HEK293 (cell line): ENCODE data around the gene ACTR3.

Source experiments
- CTCF ChIA-PET: fragments of 350-600 bp; formaldehyde crosslinking; extraction: SDS; loops from one replicate; lab custom pipeline; 2021; ENCODE audit warnings: antibody characterized with exemption; lab: Yijun Ruan, JAX
- POLR2A ChIA-PET: fragments of 300-600 bp; formaldehyde crosslinking; extraction: SDS; loops from one replicate; lab custom pipeline; 2020; ENCODE audit warnings: antibody characterized with exemption, inconsistent platforms; lab: Yijun Ruan, JAX
- H3K27ac ChIP-seq: fragments of 200-500 bp; sonication (Bioruptor generic); 2 replicates; pipeline ENCODE4 v1.5.1; 2014; ENCODE audit warnings: low read depth, low read length, control low read depth, inconsistent platforms; ENCODE audit errors: extremely low read depth
- H3K36me3 ChIP-seq, 2 experiments: fragments of 200-500 bp in 1 of 2; sonication (Bioruptor generic) in 1 of 2; 1 replicate in 1 of 2; 2 replicates in 1 of 2; pipeline ENCODE4 v1.5.1; 2014 to 2017; ENCODE audit warnings: inconsistent platforms in 2 of 2, low read length in 2 of 2; ENCODE audit not compliant: control insufficient read depth in 2 of 2, insufficient read depth in 1 of 2
- H3K4me1 ChIP-seq: fragments of 200-500 bp; sonication (Bioruptor generic); 2 replicates; pipeline ENCODE4 v1.5.1; 2014; ENCODE audit warnings: mild to moderate bottlenecking, low read length, inconsistent platforms; ENCODE audit not compliant: control insufficient read depth, insufficient read depth
- H3K4me3 ChIP-seq: 2 replicates; pipeline ENCODE4 v1.5.1; 2011; ENCODE audit warnings: low read depth, mild to moderate bottlenecking, control low read depth, low read length, moderate library complexity
- H3K9me3 ChIP-seq: fragments of 200-500 bp; sonication (Bioruptor generic); 2 replicates; pipeline ENCODE4 v1.5.1; 2014; ENCODE audit warnings: low read depth, low read length, inconsistent platforms; ENCODE audit not compliant: control insufficient read depth, insufficient read depth
- INSM2 ChIP-seq: fragments of 450-650 bp; formaldehyde crosslinking; IDR thresholded peaks from 2 replicates; pipeline ENCODE4 v1.5.1; 2016; ENCODE audit warnings: missing biosample characterization, missing genetic modification characterization
- OSR2 ChIP-seq: fragments of 450-650 bp; formaldehyde crosslinking; IDR thresholded peaks from 2 replicates; pipeline ENCODE4 v1.5.1; 2016; ENCODE audit warnings: missing biosample characterization, missing genetic modification characterization
- PBX3 ChIP-seq: sonication (generic); formaldehyde crosslinking; IDR thresholded peaks from 2 replicates; pipeline ENCODE4 v1.8.1; 2022; ENCODE audit warnings: mild to moderate bottlenecking, moderate library complexity, missing genetic modification reagents
- RBAK ChIP-seq: fragments of 450-650 bp; formaldehyde crosslinking; IDR thresholded peaks from 2 replicates; pipeline ENCODE4 v1.5.1; 2016; ENCODE audit warnings: missing biosample characterization, missing genetic modification characterization
- TCF7L2 ChIP-seq: IDR thresholded peaks from 2 replicates; pipeline ENCODE4 v1.6.1; 2011; ENCODE audit warnings: low read depth, mild to moderate bottlenecking, inconsistent platforms, low read length, moderate library complexity, borderline replicate concordance
- ZBTB26 ChIP-seq: fragments of 450-650 bp; formaldehyde crosslinking; optimal IDR thresholded peaks from 2 replicates; pipeline ENCODE3; 2016; ENCODE audit warnings: missing biosample characterization, mild to moderate bottlenecking, missing genetic modification characterization
- ZBTB7A ChIP-seq: fragments of 450-650 bp; formaldehyde crosslinking; IDR thresholded peaks from 2 replicates; pipeline ENCODE4 v1.5.1; 2016; ENCODE audit warnings: low read depth, missing biosample characterization, missing genetic modification characterization
- ZFHX2 ChIP-seq: fragments of 450-650 bp; formaldehyde crosslinking; conservative IDR thresholded peaks from 2 replicates; pipeline ENCODE4 v1.5.1; 2016; ENCODE audit warnings: missing biosample characterization, missing genetic modification characterization
- ZFP3 ChIP-seq: fragments of 450-650 bp; formaldehyde crosslinking; IDR thresholded peaks from 2 replicates; pipeline ENCODE4 v1.5.1; 2016; ENCODE audit warnings: low read depth, missing biosample characterization, missing genetic modification characterization
- ZNF174 ChIP-seq: fragments of 450-650 bp; formaldehyde crosslinking; IDR thresholded peaks from 2 replicates; pipeline ENCODE4 v1.5.0; 2017; ENCODE audit warnings: missing biosample characterization, mild to moderate bottlenecking, missing genetic modification characterization
- ZNF214 ChIP-seq: fragments of 450-650 bp; formaldehyde crosslinking; IDR thresholded peaks from 2 replicates; pipeline ENCODE4 v1.5.1; 2017; ENCODE audit warnings: missing biosample characterization, mild to moderate bottlenecking, missing genetic modification characterization, borderline replicate concordance
- ZNF302 ChIP-seq: fragments of 450-650 bp; formaldehyde crosslinking; IDR thresholded peaks from 2 replicates; pipeline ENCODE4 v1.5.1; 2016; ENCODE audit warnings: missing biosample characterization, missing genetic modification characterization, low read depth
- ZNF350 ChIP-seq: fragments of 450-650 bp; formaldehyde crosslinking; IDR thresholded peaks from 2 replicates; pipeline ENCODE4 v1.5.0; 2017; ENCODE audit warnings: missing biosample characterization, mild to moderate bottlenecking, missing genetic modification characterization
- ZNF701 ChIP-seq: fragments of 450-650 bp; formaldehyde crosslinking; IDR thresholded peaks from 2 replicates; pipeline ENCODE4 v1.5.1; 2016; ENCODE audit warnings: missing biosample characterization, missing genetic modification characterization
- ZNF777 ChIP-seq: fragments of 450-650 bp; formaldehyde crosslinking; IDR thresholded peaks from 2 replicates; pipeline ENCODE4 v1.5.1; 2017; ENCODE audit warnings: missing biosample characterization, missing genetic modification characterization, borderline replicate concordance
- ZNF785 ChIP-seq: fragments of 450-650 bp; formaldehyde crosslinking; IDR thresholded peaks from 2 replicates; pipeline ENCODE4 v1.5.1; 2016; ENCODE audit warnings: missing biosample characterization, missing genetic modification characterization
- ZNF830 ChIP-seq: fragments of 450-650 bp; IDR thresholded peaks from 2 replicates; pipeline ENCODE4 v1.5.0; 2018; ENCODE audit warnings: missing biosample characterization, missing genetic modification characterization, low read depth, mild to moderate bottlenecking, moderate library complexity
- ZSCAN5A ChIP-seq: fragments of 450-650 bp; formaldehyde crosslinking; IDR thresholded peaks from 2 replicates; pipeline ENCODE4 v1.5.1; 2016; ENCODE audit warnings: missing biosample characterization, missing genetic modification characterization
- TF ChIP-seq, protein P1 (sequence below): fragments of 450-650 bp; formaldehyde crosslinking; conservative IDR thresholded peaks from 2 replicates; pipeline ENCODE4 v1.5.1; 2016; ENCODE audit warnings: low read depth, missing biosample characterization, missing genetic modification characterization
- TF ChIP-seq, protein P2 (sequence below): fragments of 450-650 bp; formaldehyde crosslinking; IDR thresholded peaks from 2 replicates; pipeline ENCODE4 v1.5.1; 2016; ENCODE audit warnings: missing biosample characterization, missing genetic modification characterization

ACTR3 gene

GRCh38 chr2:113915082-113915819 lies 25.4 kb downstream of the ACTR3 start:
- Histone ChIP-seq H3K4me1 (no peaks in the 10 kb centered on the region), H3K27ac (no peak overlapping the region), H3K36me3 (peaks cover 8 to 33% of the 10 kb centered on the region in 2 experiments), H3K4me3 (no peak overlapping the region), H3K9me3 (no peaks in the 10 kb centered on the region)
- TF ChIP-seq OSR2 (no peak), ZBTB7A (tag by site-specific recombination) (no peak)
- CTCF ChIA-PET, result no interaction called here
- POLR2A ChIA-PET, result no interaction called here

- Histone ChIP-seq H3K4me1 (no peaks in the 10 kb centered on the region), H3K4me3 (no peak overlapping the region), H3K9me3 (no peaks in the 10 kb centered on the region), H3K36me3 (peaks cover 12 to 36% of the 10 kb centered on the region in 2 experiments), H3K27ac (no peak overlapping the region)
- no peak for TF ChIP-seq ZNF830 (tag by site-specific recombination)
- no peak for TF ChIP-seq RBAK (tag by site-specific recombination)
- no peak for TF ChIP-seq INSM2 (tag by site-specific recombination)
- TF ChIP-seq ZSCAN5A (tag by site-specific recombination), result no peak
- no peak for TF ChIP-seq ZNF701 (tag by site-specific recombination)
- no peak for TF ChIP-seq ZNF350
- no peak for TF ChIP-seq ZFHX2
- TF ChIP-seq, protein P1, sequence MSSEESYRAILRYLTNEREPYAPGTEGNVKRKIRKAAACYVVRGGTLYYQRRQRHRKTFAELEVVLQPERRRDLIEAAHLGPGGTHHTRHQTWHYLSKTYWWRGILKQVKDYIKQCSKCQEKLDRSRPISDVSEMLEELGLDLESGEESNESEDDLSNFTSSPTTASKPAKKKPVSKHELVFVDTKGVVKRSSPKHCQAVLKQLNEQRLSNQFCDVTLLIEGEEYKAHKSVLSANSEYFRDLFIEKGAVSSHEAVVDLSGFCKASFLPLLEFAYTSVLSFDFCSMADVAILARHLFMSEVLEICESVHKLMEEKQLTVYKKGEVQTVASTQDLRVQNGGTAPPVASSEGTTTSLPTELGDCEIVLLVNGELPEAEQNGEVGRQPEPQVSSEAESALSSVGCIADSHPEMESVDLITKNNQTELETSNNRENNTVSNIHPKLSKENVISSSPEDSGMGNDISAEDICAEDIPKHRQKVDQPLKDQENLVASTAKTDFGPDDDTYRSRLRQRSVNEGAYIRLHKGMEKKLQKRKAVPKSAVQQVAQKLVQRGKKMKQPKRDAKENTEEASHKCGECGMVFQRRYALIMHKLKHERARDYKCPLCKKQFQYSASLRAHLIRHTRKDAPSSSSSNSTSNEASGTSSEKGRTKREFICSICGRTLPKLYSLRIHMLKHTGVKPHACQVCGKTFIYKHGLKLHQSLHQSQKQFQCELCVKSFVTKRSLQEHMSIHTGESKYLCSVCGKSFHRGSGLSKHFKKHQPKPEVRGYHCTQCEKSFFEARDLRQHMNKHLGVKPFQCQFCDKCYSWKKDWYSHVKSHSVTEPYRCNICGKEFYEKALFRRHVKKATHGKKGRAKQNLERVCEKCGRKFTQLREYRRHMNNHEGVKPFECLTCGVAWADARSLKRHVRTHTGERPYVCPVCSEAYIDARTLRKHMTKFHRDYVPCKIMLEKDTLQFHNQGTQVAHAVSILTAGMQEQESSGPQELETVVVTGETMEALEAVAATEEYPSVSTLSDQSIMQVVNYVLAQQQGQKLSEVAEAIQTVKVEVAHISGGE (tag by site-specific recombination), result no peak
- TF ChIP-seq, protein P2, sequence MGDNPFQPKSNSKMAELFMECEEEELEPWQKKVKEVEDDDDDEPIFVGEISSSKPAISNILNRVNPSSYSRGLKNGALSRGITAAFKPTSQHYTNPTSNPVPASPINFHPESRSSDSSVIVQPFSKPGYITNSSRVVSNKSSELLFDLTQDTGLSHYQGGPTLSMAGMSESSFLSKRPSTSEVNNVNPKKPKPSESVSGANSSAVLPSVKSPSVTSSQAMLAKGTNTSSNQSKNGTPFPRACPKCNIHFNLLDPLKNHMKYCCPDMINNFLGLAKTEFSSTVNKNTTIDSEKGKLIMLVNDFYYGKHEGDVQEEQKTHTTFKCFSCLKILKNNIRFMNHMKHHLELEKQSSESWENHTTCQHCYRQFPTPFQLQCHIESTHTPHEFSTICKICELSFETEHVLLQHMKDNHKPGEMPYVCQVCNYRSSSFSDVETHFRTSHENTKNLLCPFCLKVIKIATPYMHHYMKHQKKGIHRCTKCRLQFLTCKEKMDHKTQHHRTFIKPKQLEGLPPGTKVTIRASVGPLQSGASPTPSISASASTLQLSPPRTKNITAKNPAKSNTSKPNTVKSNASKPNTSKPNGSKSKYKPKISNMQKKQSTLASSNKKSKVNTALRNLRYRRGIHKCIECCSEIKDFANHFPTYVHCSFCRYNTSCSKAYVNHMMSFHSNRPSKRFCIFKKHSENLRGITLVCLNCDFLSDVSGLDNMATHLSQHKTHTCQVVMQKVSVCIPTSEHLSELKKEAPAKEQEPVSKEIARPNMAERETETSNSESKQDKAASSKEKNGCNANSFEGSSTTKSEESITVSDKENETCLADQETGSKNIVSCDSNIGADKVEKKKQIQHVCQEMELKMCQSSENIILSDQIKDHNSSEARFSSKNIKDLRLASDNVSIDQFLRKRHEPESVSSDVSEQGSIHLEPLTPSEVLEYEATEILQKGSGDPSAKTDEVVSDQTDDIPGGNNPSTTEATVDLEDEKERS, result no peak
- no peak for TF ChIP-seq ZNF785
- no peak for TF ChIP-seq ZBTB26
- TF ChIP-seq ZNF777 (tag by site-specific recombination), result no peak
- TF ChIP-seq ZFP3, result no peak
- TF ChIP-seq ZNF214 (tag by site-specific recombination), result no peak
- TF ChIP-seq ZNF174 (tag by site-specific recombination), result no peak
- no peak for TF ChIP-seq PBX3 (CRISPR knock-in tag)
- no peak for TF ChIP-seq TCF7L2
- no peak for TF ChIP-seq ZNF302 (tag by site-specific recombination)
- POLR2A ChIA-PET, result no interaction called here
- CTCF ChIA-PET, result no interaction called here
These were observed 28.3 kb downstream of the ACTR3 start for GRCh38 chr2:113918229-113918628.
